Thymus (tissue), 11 donors: Measurements from ENCODE around the gene PLXND1. TPM values are rescaled to one million over a fixed set of nuclear protein-coding genes. Genes with fewer than 3 reads are reported as not detected.

Experiments used
- DNase-seq, 9 donors: peaks; one replicate each; pipeline ENCODE4 v3.0.0-alpha.2; 2013; ENCODE audit warnings: low spot score in 9 of 9, low read depth in 6 of 9, missing footprints in 1 of 9
- H3K27ac ChIP-seq, 2 donors: one replicate each; pipeline ENCODE4 v1.5.1; 2013; ENCODE audit warnings: control low read depth in 1 of 2, low read depth in 1 of 2, low read length in 1 of 2, mild to moderate bottlenecking in 1 of 2, moderate library complexity in 1 of 2
- H3K27me3 ChIP-seq, 2 donors: one replicate each; pipeline ENCODE4 v1.5.1; 2013; ENCODE audit warnings: low read length in 1 of 2; ENCODE audit not compliant: control insufficient read depth in 2 of 2, insufficient read depth in 1 of 2
- H3K36me3 ChIP-seq, 2 donors: one replicate each; pipeline ENCODE4 v1.5.1; 2013; ENCODE audit warnings: low read length in 1 of 2, mild to moderate bottlenecking in 1 of 2, moderate library complexity in 1 of 2; ENCODE audit not compliant: control insufficient read depth in 2 of 2, insufficient read depth in 2 of 2
- H3K4me1 ChIP-seq, 2 donors: one replicate each; pipeline ENCODE4 v1.5.1; 2013; ENCODE audit warnings: low read length in 2 of 2; ENCODE audit not compliant: control insufficient read depth in 2 of 2, insufficient read depth in 2 of 2
- H3K4me3 ChIP-seq, 2 donors: one replicate each; pipeline ENCODE4 v1.5.1; 2013; ENCODE audit warnings: low read length in 2 of 2, control low read depth in 1 of 2, mild to moderate bottlenecking in 1 of 2
- H3K9me3 ChIP-seq, 2 donors: one replicate each; pipeline ENCODE4 v1.5.1; 2013; ENCODE audit warnings: low read length in 1 of 2, mild to moderate bottlenecking in 1 of 2; ENCODE audit not compliant: control insufficient read depth in 2 of 2, insufficient read depth in 1 of 2
- WGBS: extraction: QIAGEN DNeasy Blood & Tissue Kit; methylation state at CpG from one replicate; pipeline ENCODE4 v1.1.7; 2013; 5-methylcytosine and 5-hydroxymethylcytosine counted together
- polyA plus RNA-seq: library from polyadenylated mRNA; stranded (reverse); fragments of 200-250 nt; gene quantifications from one replicate; pipeline ENCODE4 v1.2.3, GENCODE V29; 2013
- total RNA-seq: library from RNA; stranded (reverse); fragments of 120-200 nt; gene quantifications from one replicate; pipeline ENCODE4 v1.2.4, GENCODE V29; 2013
- donor health status: healthy.

The PLXND1 gene
- total and polyA plus RNA-seq, 2 donors, result 31.2 to 106 TPM

DNA sequence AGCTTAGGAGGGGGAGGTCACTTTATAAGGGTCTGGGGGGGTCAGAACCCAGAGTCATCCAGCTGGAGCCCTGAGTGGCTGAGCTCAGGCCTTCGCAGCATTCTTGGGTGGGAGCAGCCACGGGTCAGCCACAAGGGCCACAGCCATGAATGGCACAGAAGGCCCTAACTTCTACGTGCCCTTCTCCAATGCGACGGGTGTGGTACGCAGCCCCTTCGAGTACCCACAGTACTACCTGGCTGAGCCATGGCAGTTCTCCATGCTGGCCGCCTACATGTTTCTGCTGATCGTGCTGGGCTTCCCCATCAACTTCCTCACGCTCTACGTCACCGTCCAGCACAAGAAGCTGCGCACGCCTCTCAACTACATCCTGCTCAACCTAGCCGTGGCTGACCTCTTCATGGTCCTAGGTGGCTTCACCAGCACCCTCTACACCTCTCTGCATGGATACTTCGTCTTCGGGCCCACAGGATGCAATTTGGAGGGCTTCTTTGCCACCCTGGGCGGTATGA, 77.8 kb downstream of the PLXND1 start, which contains the start of gene RHO:
RHO (plus strand) TSS at position 51 of the 512 bp plus-strand sequence; CDS start at position 146, 95 bp downstream.
- Histone ChIP-seq H3K4me1 (no peaks in the 10 kb centered on the region), H3K27me3 (no peaks in the 10 kb centered on the region), H3K4me3 (no peak within 1 kb of the TSS), H3K27ac (no peak within 1 kb of the TSS), H3K36me3 (no peaks in the 10 kb centered on the region), H3K9me3 (no peaks in the 10 kb centered on the region)
- WGBS, result 97% methylated on average over 18 of the region's 18 CpGs
- DNase-seq, result no peak

DNA sequence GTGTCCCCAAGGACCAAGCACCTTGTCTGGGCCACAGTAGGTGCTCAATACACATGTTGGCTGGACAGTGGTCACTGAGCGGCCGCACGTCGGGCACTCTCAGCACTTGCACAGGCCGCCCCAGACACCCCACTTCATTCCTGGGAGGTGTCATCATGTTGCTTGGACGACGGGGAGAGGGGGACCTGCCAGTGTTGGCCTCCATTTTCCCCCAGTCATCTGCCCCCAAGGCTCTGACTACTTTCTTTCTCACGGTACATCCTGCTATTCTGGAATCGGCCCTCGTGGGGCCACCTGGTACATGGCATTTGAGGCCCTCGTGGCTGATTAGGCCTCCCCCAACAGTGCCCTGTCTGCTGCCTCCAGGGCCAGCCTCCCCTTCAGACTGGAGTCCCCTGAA, 79.2 kb downstream of the PLXND1 start:
- WGBS, result 98% methylated on average over 11 of the region's 11 CpGs
- no peak for DNase-seq
- H3K4me1 ChIP-seq, result no peaks in the 10 kb centered on the region
- no peaks in the 10 kb centered on the region for H3K36me3 ChIP-seq
- no peaks in the 10 kb centered on the region for H3K27me3 ChIP-seq
- no peak overlapping the region for H3K4me3 ChIP-seq
- no peak overlapping the region for H3K27ac ChIP-seq
- no peaks in the 10 kb centered on the region for H3K9me3 ChIP-seq

DNA sequence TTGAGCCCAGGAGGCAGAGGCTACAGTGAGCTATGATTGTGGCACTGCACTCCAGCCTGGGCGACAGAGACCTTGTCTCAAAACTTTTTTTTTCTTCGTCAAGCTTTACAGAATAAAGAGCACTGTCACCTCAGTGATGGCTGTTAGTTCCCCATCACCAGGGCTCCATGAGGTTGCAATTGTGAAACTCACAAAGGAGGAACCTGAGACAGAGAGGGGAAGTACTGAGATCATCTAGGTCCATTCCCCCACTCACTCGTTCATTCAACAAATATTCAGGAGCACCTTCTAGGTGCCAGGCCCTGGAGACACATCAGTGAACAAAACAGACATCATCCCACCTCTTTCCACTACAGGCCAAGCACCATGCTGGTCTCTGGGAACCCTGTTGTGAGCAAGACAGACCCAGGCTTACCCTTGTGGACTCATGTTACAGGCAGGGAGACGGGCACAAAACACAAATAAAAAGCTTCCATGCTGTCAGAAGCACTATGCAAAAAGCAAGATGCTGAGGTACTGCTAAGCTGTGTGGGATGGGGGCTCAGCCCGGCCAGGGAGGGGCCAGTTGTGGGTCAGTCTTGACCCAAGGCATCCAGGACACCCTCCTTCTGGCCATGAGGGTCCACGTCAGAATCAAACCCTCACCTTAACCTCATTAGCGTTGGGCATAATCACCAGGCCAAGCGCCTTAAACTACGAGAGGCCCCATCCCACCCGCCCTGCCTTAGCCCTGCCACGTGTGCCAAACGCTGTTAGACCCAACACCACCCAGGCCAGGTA, 80.2 kb downstream of the PLXND1 start:
- H3K36me3 ChIP-seq, result no peaks in the 10 kb centered on the region
- DNase-seq, result peak in 1 of 9 donors; percentile 36
- no peaks in the 10 kb centered on the region for H3K27me3 ChIP-seq
- H3K4me1 ChIP-seq, result no peaks in the 10 kb centered on the region
- 82% methylated on average over 12 of the region's 12 CpGs for WGBS
- H3K27ac ChIP-seq, result no peak overlapping the region
- no peak overlapping the region for H3K4me3 ChIP-seq
- H3K9me3 ChIP-seq, result no peaks in the 10 kb centered on the region

DNA sequence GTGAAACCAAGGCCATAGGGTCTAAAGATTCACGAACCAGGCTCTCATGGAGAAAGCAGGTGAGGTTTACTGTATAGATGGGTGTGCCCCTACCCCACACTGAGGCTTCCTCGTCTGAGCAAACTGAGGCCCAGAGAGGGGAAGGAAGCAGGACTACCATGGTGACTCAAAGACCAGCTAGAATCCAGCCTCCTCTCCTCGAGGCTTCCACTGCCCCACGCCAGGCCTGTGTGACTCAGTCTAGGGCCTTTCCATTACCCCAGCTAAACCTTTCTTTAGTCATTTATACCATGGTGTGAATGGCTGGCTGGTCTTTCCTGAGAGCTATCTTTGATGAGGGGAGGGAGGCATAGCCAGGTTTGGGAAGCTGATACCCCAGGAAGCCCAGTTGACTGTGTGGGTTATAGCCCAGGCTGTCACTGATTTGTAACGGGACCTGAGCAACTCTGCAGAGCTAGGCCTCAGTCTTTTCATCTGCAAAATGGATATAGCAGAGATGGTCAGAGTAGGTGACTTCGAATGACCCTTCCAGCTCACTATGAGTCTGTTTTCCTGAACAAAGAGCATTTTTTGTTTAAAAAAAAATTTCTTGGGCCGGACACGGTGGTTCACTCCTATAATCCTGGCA, 81.0 kb downstream of the PLXND1 start:
- Histone ChIP-seq H3K27ac (no peak overlapping the region), H3K27me3 (no peaks in the 10 kb centered on the region), H3K36me3 (no peaks in the 10 kb centered on the region), H3K4me1 (no peaks in the 10 kb centered on the region), H3K9me3 (no peaks in the 10 kb centered on the region), H3K4me3 (no peak overlapping the region)
- 96% methylated on average over 8 of the region's 8 CpGs for WGBS
- DNase-seq, result no peak

DNA sequence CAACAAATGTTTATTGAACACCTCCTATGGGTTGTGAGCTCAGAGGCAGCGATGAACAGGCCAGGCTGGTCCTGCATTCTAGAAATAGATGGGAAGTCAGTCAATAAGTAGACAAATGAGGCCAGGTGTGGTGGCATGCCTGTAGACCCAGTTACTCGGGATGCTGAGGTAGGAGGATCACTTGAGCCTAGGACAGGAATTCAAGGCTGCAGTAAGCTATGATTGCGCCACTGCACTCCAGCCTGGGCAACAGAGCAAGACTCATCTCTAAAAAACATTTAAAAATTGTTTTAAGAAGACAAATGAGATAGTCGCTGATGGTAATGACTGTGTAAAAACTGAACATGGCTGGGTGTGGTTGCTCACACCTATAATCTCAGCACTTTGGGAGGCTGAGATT, 82.4 kb downstream of the PLXND1 start:
- Histone ChIP-seq H3K9me3 (no peaks in the 10 kb centered on the region), H3K27ac (no peak overlapping the region), H3K36me3 (peaks cover 2 to 11% of the 10 kb centered on the region in 2 donors), H3K4me1 (no peaks in the 10 kb centered on the region), H3K4me3 (no peak overlapping the region), H3K27me3 (no peaks in the 10 kb centered on the region)
- DNase-seq, result no peak
- WGBS, result 86% methylated on average over 4 of the region's 4 CpGs

DNA sequence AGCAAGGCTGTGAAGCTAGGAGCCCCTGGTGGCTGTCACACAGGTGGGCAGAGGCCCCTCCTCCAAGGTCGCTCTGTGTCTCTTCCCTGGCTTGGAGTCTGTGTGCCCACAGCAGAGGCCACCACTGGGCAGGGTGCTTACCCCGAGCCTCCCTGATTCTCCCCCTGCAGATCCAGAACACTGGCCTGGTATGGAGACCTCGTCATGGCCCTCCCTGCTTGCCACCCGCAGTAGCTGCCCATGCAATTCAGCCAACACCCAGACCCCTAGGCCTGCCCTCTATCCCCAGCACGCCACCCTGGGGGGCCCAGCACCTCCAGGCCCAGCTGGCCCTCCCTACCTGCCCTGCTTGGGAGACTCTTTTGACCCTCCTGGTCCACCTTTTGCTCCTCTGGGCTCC, 83.5 kb downstream of the PLXND1 start:
- no peaks in the 10 kb centered on the region for H3K27me3 ChIP-seq
- peaks cover 2 to 20% of the 10 kb centered on the region in 2 donors for H3K36me3 ChIP-seq
- no peak overlapping the region for H3K4me3 ChIP-seq
- no peaks in the 10 kb centered on the region for H3K4me1 ChIP-seq
- 94% methylated on average over 5 of the region's 5 CpGs for WGBS
- no peak overlapping the region for H3K27ac ChIP-seq
- DNase-seq, result no peak
- no peaks in the 10 kb centered on the region for H3K9me3 ChIP-seq

DNA sequence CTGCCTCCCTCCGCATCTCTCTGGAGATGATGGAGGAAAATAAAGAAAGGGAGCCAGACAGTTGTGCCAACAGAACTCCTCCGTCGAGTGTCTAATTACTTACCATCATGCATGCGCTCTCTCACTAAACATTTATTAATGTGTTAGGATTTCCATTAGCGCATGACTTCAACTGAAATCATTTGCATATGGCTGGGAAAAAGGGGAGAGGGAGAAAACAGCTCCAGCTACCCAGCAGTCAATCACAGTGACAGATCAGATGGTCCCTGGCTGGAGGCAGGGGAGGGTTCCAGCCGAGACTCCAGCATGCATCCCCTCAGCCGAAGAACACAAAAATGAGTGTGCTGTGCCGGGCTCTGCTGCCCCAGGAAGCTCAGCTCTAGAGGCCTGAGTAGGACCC, 84.9 kb downstream of the PLXND1 start:
- no peak overlapping the region for H3K4me3 ChIP-seq
- no peak for DNase-seq

DNA sequence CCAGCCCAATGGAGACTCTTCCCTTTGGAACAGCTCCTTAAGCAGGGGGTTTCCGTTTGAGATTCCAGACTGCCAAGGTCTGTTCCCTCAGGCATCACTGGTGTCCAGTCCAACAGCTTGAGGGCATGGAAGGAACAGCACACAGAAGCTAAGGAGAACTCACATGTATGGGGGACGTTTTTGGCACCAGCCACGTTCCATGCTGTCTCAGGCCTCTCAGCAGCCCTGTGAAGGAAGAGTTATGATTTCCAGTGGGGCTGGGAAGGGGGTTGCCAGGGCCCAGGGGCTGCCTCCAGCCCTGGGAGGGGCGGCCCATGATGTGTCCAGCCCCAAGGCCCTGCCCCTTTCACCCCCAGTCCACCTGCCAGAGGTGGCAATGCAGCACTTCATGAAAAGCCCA, 85.5 kb downstream of the PLXND1 start:
- Histone ChIP-seq H3K27ac (no peak overlapping the region), H3K27me3 (no peaks in the 10 kb centered on the region), H3K36me3 (peaks cover 6 to 37% of the 10 kb centered on the region in 2 donors), H3K9me3 (no peaks in the 10 kb centered on the region), H3K4me1 (no peaks in the 10 kb centered on the region), H3K4me3 (no peak overlapping the region)
- no peak for DNase-seq
- WGBS, result 94% methylated on average over 4 of the region's 4 CpGs

More for the DNA sequence above, 84.9 kb downstream of the PLXND1 start:
- Histone ChIP-seq H3K36me3 (peaks cover 6 to 31% of the 10 kb centered on the region in 2 donors), H3K9me3 (no peaks in the 10 kb centered on the region), H3K27ac (no peak overlapping the region), H3K4me1 (no peaks in the 10 kb centered on the region), H3K27me3 (no peaks in the 10 kb centered on the region)
- 95% methylated on average over 8 of the region's 8 CpGs for WGBS
